NCI-H2107 treated with DMSO at 0.1 percent for 48 hours (cell line): ENCODE measurements around the gene RRP1B.
A peak's percentile ranks its signal among the peaks of the same experiment; 100 is the strongest.

Experiments used
- DNase-seq: peaks from one replicate; lab custom pipeline; 2025; ENCODE audit not compliant: unreplicated experiment; lab: John Stamatoyannopoulos, UW

Gene RRP1B

GRCh38 chr21:43721939-43722338, 62.6 kb downstream of the RRP1B start:
- DNase-seq: no peak

- DNase-seq: no peak
These were observed 64.3 kb downstream of the RRP1B start for GRCh38 chr21:43723648-43724047.

- DNase-seq: no peak
These were observed 67.5 kb downstream of the RRP1B start for GRCh38 chr21:43726686-43727518.

GRCh38 chr21:43727519-43728153, 68.3 kb downstream of the RRP1B start:
- DNase-seq: no peak

- DNase-seq: no peak
These were observed 68.8 kb downstream of the RRP1B start for GRCh38 chr21:43728154-43728466.

GRCh38 chr21:43728467-43729390, 69.4 kb downstream of the RRP1B start:
- DNase-seq: peak; percentile 57

- no peak for DNase-seq
These were observed 72.1 kb downstream of the RRP1B start for GRCh38 chr21:43731476-43731875.

- no peak for DNase-seq
These were observed 72.7 kb downstream of the RRP1B start for GRCh38 chr21:43731891-43732711.

- no peak for DNase-seq
These were observed 73.7 kb downstream of the RRP1B start for GRCh38 chr21:43733060-43733459.

- no peak for DNase-seq
These were observed 74.2 kb downstream of the RRP1B start for GRCh38 chr21:43733529-43734071.

GRCh38 chr21:43734131-43734927, 75.0 kb downstream of the RRP1B start:
- peak; percentile 29 for DNase-seq

- no peak for DNase-seq
These were observed 75.5 kb downstream of the RRP1B start for GRCh38 chr21:43734928-43735229.

GRCh38 chr21:43735236-43736091, 76.1 kb downstream of the RRP1B start:
- DNase-seq: no peak

- DNase-seq: no peak
These were observed 77.0 kb downstream of the RRP1B start for GRCh38 chr21:43736224-43736883.

- DNase-seq: no peak
These were observed 78.0 kb downstream of the RRP1B start for GRCh38 chr21:43737158-43737950.

GRCh38 chr21:43739621-43740435, 80.5 kb downstream of the RRP1B start:
- no peak for DNase-seq
